Kidney tubule cell (primary cell): Measurements from ENCODE around the gene ACSL3.

Source experiments
- DNase-seq: peaks from one replicate; pipeline ENCODE4 v3.0.0-alpha.2; 2018; ENCODE audit warnings: low spot score

The ACSL3 gene

DNA sequence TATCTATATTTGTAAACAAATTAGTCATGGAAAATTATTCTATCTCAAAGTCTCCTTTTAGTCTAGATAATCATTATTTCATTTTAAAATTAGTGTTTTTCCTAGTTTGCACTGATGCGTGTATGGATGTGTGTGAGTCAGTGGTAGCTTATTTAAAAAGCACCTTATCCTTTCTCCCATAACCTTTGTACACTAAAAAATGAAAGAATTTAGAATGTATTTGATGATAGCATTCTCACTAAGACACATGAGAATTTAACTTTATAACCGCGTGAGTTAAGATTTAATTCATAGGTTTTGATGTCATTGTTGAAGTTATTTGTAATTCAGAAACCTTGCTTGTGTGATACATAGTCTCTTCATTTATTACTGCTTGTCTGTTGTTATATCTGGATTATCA lies 81.7 kb downstream of the ACSL3 start:
- peak; percentile 41 for DNase-seq

DNA sequence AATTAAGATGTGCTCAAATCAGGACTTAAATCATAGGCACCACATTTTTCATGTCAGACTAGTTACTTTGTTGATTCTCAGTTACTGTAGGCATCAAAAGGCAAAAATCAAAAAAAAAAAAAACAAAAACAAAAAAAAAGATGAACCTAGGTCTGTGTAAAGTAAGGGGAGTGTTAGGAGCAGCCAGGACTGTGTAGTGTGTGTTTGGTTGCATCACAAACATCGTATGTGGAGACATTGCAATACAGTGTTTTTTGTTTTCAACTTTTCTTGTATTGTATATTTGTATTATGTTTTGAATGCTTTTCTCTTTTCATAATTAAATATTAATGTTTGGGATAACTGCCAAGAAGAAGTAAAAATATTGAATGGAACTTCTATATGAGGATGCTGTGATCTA lies 82.1 kb downstream of the ACSL3 start:
- DNase-seq = no peak

DNA sequence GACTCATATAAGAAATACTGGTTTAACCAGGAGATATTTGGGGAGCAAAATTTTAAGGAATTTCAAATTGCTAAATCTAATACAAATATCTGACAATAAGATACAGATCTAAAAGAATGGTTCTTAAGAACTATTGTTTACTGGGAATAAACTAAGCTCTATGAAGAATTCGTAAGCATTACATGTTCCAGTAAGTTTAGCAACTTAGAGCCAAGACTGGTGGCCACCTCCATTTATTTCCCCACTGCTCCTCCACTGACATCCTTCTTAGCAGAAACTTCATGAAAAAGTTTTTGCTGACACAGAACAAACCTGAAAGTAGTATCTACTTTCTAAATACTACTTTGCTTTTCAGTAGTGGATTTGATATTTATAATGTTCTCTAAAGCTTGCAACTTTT lies 83.0 kb downstream of the ACSL3 start:
- DNase-seq = no peak

DNA sequence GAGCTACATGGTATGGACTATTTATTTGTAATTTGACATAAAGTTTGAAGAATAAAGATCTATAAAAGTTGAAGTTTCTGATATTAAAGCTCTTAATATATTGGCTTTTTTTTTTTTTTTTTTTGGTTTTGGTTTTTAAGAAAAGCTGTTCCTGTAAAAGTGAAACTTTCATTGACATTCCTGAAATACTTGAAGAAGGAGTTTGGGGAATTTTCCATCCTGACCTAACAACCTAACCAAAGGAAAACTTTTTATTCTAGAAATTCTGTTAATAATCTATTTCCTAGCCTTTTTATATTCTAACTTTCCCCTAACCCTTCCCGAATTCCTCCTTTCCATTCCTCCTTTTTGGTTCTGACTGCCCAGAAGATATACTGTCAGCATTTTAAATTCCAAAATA lies 83.7 kb downstream of the ACSL3 start:
- peak; percentile 64 for DNase-seq

DNA sequence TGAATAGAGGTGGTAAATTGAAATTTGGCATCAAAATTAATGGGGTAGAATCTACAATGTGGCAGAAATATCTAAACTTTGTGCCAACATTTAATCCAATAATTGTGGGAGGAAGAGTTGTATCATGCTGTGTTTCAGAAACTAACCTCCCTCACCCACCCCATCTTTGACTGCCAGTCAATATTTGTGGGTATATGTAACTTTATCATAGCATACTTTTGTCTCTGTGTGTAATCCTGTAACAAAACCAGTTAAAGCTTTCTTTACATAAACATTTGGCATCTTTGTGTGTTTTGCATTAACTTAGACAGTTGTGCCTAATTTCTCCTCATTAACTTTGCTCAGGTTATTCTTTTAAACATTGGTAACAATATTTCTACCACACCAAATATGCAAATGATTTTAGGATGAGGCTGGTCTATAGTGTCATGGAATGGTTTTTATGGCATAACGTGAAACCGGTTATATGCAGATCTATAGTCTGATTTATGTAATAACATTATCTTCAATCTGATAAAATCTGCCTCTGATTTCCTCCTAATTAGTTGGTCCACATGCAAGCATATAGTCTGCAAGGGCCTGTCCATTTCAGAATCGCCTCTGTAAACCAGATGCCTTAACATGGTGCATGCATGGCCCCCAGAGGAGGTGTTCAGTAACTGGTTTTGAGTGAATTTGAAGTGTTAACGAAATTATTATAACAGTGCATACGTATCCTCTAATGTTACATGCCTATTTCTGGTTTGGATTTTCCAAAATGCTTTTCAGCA lies 84.3 kb downstream of the ACSL3 start:
- no peak for DNase-seq

DNA sequence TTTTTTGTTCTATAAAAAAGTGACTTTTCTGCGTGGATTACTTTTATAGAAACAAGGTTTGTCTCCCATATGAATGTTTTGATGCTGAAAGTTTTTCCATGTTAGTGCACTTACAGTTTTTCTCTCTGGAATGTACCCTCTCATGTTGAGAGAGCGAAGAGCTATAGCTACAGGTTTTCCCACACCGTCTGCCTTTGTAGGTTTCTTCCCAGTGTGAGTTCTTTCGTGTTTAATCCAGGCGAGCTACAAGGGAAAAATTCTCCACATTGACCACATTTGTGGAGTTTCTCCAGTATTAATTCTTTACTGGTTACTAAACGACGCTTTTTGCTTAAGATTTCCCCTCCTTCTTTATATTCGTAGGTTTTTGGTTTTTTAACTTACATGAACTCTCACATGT lies 85.1 kb downstream of the ACSL3 start:
- DNase-seq = no peak

DNA sequence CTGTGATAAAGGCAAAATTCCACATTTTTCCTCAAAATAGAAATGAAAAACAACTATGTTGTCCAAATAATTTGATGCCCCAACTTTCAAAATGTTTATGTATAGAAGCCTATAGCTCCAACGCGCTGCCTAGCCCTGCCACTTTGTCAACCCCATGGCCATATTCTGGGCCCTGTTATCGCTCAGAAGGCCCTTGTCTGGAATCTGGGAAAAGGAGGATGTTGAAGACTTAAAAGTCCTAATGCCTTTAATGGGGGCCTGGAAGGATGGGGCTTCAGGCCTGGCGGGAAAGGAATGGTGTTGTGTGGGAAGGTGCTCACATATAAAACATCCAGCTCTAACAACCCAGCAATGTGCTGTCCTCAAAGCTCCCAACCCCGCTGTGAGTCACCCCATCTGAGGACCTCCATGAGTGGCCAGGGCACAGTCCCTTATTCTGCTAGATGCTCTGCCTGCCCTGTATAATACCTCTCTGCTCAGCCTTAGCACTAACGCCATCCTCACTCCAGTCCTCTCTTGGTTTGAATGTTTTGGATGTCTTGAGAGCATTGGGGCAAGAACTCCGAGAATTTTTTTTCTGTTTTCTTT lies 86.0 kb downstream of the ACSL3 start:
- DNase-seq = peak; percentile 67

DNA sequence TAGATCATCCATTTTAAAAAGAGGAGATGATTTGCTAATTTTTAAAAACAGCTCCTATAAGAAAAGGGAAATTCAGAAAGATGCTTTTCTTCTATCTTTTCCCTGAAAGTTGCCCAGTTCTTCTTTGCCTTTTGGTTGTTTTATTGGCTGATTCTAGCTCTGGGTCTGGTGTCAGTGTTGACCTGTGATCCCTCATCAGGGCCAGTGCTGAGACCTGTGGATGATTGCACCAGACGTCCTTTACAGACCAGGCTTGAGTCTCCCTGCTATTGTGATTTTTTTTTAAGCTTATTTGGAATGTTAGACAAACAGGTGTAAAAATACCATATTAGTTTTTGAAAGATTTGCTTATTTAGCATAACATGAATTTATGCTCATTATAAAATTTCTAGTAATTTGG lies 88.2 kb downstream of the ACSL3 start:
- DNase-seq = no peak

DNA sequence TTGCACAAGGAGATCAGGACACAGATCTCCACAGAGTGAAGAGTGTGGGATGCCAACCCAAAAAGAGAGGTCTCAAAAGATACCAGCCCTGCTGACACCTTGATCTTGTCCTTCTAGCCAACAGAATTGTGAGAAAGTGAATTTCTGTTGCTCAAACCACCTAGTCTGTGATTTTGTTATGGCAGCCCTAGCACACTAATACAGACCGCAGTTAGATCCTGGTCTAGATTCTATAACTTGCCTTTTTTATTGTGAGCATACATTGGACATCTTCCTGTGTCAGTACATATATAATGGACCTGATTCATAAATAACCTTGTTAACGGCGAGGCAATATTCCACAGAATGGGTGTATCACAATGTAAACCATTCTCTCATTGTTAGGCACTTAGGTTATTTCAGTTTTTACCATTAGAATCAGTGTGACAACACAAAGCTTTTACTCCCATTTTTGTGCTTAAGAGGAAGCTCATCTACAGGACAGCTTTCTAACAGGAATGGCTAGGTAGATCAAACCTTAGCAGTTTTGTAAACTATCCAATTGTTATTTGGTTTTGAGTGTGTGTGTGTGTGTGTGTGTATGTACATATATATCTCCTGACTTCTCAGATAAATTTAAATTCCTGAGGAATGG lies 89.0 kb downstream of the ACSL3 start:
- DNase-seq = no peak

DNA sequence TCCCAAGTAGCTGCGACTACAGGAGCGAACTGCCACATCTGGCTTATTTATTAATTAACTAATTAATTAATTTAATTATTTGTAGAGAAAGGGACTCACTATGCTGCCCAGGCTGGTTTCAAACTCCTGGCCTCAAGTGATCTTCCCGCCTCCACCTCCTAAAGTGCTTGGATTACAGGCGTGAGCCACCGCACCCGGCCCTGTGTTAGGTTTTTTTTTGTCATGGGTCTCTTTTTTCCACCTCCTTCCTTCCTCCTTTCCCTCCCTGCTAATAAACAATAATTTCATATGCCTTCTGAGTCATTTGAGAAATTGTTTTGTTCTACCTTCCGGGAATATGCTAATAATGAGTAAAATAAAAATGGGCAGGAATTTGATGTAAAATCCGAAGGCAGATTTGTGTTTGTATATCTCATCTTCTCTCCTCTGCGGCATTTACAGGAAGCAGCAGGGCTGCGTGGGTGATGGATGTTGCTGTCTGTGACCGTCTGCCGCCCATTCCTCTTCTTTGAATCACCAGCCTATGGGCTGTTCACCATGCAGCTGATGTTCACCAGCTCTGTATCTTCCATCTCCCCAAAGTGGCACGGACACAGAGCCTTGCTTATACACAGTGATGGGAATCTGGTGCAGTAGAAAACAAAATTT lies 89.9 kb downstream of the ACSL3 start:
- peak; percentile 54 for DNase-seq

DNA sequence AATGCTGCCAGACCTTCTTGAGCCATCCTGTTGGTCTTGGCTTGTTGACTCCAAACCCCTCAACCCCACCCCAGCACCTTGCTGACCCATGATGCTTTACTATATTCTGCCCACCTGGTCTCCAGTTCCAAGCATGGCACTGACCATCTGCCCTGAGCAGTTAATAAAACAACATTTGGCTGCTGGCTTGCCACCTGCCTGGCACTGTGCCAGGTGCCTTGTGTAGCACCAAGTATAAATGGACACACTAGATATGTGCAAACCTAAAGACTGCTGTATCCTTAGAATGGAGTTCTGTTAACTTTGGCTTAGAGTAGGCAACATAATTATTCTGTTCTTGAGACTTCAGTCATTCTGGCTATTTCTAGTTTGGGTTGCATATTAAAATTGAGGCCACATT lies 91.4 kb downstream of the ACSL3 start:
- no peak for DNase-seq

DNA sequence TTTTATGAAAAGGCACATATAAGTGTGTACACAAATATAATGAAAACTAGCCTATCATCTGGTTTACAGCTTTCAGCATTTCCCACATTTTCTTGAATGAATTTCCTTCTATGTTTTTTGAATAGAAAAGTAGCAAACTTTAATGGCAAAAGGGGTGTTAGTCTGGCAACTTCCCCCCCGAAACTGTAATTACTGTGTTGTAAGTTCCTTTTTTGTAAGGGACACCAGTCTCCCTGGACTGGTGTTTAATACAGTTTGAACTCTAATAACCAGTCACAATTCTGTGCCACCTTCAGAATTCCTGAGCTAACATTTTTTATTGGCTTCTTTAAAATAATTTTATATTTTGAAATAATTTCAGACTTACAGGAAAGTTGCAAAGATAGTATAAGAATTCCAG lies 94.2 kb downstream of the ACSL3 start:
- DNase-seq = no peak

DNA sequence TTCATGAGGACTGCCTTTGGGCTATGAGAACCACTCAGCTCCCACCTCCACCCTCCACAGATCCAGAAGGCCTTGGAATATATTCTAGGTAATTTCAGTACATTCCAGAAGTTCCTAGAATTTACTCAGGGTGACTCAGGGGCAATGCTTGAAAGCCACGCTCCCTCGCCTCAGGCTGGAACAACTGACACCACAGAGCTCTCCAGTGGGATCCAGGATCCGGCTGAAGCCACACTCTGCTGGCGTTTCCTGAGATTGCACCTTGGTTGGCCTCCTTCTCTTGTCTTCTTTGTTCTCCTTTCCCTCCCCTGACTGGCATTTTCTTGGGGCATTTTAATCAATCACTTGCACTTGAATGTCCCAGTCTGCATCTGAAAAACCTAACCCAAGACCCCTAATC lies 98.5 kb downstream of the ACSL3 start:
- DNase-seq = peak; percentile 97

DNA sequence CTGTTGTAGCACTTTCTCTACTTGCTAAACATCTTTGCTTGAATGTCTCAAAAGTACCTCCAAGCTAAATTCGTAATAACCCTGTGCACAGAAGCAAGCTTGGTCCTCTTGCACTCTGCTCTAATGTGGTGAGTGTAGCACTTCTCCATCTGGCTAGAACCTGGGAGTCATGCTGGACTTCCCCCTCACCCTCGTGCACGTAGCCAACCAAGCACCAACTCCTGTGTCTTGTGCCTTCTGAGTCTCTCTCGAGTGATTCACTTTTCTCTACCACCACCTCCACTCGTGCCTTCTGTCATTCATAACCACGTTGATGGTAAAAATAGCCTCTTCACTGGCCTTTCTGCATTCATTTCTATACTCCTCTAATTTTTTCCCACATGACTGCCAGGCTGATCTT lies 99.3 kb downstream of the ACSL3 start:
- DNase-seq = peak; percentile 88

DNA sequence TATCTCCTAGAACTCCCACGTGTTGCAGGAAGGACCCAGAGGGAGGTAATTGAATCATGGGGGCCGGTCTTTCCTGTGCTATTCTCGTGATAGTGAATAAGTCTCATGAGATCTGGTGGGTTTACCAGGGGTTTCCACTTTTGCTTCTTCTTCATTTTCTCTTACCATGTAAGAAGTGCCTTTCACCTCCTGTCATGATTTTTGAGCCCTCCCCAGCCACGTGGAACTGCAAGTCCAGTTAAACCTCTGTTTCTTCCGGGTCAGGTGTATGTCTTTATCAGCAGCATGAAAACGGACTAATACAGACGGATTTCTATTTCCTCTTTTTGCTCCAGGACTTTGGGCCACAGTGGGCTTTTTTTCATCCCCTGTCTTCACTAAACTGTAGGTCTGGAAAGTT lies 102.8 kb downstream of the ACSL3 start:
- DNase-seq = no peak

DNA sequence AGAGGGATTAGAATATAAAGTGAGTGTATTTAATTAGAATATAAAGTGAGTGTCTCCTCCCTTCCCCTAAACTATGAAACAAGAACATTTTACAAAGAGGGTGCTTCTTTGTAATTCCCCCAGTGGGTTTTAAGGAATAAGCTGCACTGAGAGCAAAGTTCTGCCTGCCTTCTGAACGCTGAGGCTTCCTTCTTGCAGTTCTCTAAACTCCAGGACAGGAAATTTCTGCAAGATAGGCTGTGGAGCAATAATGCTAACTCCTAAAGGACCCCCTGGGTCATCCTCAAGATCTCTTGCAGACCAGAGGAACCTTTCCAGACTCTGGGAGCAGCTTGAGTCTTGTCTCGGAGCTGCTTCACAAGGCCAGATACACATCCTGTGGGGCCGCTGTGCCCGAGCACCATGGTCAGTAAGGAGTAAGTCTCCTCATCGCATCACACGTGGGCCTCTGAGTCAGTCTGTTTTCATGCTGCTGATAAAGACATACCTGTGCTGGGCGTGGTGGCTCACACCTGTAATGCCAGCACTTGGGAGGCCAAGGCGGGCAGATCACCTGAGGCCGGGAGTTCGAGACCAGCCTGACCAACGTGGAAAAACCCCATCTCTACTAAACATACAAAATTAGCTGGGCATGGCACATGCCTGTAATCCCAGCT lies 103.7 kb downstream of the ACSL3 start:
- no peak for DNase-seq

DNA sequence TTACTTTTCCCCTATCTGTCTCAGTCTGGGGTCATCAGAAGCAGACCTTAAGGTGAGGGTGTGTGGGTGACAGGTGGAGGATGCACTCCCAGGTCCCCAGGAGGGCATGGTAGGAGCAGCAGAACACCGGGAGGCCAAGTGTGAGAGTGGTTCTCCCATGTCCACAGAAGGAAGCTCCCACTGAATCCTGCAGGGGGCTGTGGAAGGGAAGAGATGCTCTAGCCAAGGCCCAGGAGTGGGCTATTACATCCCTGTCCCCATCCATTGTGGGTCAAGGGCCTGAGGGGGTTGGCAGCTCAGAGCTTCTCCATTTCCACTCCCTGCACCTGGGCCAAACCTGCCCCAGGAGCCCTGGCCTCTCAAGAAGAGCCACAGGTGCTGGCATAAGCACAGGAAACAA lies 104.7 kb downstream of the ACSL3 start:
- DNase-seq = no peak

DNA sequence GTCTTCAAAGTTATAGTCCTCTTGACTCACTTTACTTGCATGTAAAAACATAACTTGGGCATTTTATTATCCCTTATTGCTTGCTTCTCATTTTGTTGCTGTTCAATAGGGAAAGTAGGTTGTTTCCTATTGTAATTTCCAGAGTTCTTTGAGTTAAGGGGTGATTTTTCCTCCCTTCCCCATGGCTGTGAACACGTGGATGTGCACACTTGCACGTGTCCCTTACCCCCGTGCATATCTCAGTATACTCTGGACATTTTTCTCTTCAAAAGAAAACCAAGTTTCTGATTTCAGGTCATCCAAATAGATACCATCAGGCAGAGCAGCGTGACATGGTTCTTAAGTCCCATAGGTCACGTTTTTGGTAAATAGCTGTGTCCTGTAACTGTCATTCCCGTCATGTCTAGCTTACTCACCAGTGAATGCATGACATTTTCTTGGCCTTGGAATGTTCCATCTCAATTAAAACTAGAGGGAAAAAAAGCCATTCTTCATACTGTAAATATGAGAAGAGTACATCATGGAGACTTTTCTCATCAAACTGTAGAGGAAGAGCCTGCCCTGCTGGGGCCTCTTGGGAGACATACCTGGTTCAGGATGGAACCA lies 107.8 kb downstream of the ACSL3 start:
- no peak for DNase-seq

DNA sequence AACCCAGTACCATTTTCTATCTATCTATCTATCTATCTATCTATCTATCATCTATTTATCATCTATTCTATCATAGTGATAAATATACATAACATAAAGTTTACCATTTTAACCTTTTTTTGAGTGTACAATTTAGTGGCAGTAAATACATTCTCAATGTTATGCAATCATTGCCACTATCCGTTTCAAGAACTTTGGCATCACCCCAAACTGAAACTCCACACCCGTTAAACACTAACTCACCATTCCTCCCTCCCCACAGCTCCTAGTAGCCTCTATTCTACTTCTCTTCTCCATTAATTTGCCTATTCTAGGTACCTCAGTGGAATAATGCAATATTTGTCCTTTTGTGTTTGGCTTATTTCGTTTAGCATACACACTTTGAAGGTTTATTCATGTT lies 108.7 kb downstream of the ACSL3 start:
- DNase-seq = peak; percentile 12

DNA sequence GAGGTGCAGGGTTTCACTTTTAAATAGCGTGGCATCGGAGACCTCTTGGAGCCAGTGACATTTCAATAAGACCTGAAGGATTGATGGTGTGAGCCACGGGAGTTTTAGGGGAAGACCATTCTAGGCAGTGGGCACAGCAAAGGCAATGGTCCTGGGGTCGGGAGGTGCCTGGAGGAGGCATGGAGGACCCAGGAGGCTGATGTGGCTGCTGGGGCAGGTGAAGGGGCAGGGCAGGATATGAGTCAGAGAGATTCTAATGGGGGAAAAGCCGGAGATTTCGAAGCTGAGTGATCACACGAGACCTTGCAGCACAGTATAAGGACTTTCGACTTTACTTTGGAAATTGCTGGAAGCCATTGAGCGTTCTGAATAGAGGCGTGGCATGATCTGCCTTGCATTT lies 111.6 kb downstream of the ACSL3 start:
- peak; percentile 46 for DNase-seq

DNA sequence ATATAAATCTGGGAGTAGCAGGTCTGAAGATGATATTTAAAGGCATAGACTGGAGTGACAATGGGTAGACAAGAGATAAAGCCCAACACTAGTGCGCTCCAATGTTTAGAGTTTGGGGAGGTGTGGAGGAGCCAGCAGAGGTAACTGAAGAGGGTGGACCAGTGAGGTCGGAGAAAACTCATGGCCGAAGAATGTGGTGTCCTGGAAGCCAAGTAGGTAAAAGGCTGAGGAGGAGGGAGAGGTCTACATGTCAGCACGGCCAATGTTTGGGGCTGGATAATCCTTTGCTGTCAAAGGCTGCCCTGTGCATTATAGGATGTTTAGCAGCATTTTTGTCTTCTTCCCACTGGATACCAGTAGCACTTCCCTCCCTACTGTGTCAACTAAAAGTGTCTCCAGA lies 112.4 kb downstream of the ACSL3 start:
- DNase-seq = peak; percentile 65

DNA sequence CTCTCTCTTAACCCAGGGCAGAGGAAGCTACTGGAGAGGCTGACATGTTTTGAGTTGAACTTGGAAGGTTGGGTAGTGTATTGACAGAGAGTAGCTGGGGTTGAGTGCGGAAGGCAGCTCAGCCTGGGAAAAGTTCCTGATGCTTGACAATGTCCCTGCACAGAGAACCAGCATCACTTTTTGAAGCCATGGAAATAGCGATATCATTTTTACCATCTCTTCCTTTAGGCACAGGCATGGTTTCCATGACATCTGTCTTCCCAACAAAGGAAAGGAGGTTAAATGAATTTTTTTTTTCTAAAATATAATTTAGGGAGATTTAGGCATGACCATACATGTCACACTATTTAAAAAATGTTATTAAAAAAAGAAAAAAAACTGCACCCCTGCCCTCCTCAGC lies 112.9 kb downstream of the ACSL3 start:
- DNase-seq = no peak
